CD4-positive, alpha-beta T cell (primary cell): Measurements from ENCODE around the gene FRMPD1. TPM values are rescaled to one million over a fixed set of nuclear protein-coding genes. Genes with fewer than 3 reads are reported as not detected.

ENCODE experiments used
- ATAC-seq: fragments of 200-7000 bp; cut with Tn5 transposase; one replicate; pipeline ENCODE4 v1.10.0; 2022; ENCODE audit warnings: mild to moderate bottlenecking; ENCODE audit not compliant: poor library complexity
- CTCF ChIA-PET: fragments of 350-600 bp; sonication (Branson Sonifier 250); formaldehyde crosslinking; loops from one replicate; lab custom pipeline; 2021; ENCODE audit warnings: antibody characterized with exemption, inconsistent platforms; lab: Charles Lee
- POLR2A ChIA-PET: fragments of 350-600 bp; sonication (Branson Sonifier 250); formaldehyde crosslinking; loops from one replicate; lab custom pipeline; 2021; ENCODE audit warnings: antibody characterized with exemption, inconsistent platforms; lab: Charles Lee
- DNase-seq, 14 experiments: peaks; one replicate each; pipeline ENCODE4 v3.0.0-alpha.2; 2013 to 2020; ENCODE audit warnings: mixed read lengths in 2 of 14
- H3K27ac ChIP-seq, 2 donors: one replicate each; pipeline versions ENCODE4 v1.5.1 to v1.7.0; 2013; ENCODE audit warnings: low read length in 2 of 2, low read depth in 1 of 2, mild to moderate bottlenecking in 1 of 2
- H3K27me3 ChIP-seq, 2 experiments: 1 replicate in 1 of 2; 2 replicates in 1 of 2; pipeline versions ENCODE4 v1.6.1 to v1.7.0; 2013; ENCODE audit warnings: low read length in 2 of 2, control low read depth in 1 of 2, mild to moderate bottlenecking in 1 of 2, moderate library complexity in 1 of 2; ENCODE audit not compliant: insufficient read depth in 2 of 2, control insufficient read depth in 1 of 2
- H3K36me3 ChIP-seq: one replicate; pipeline ENCODE4 v1.6.1; 2013; ENCODE audit warnings: low read length, control low read depth; ENCODE audit not compliant: insufficient read depth
- H3K4me1 ChIP-seq: one replicate; pipeline ENCODE4 v1.6.1; 2013; ENCODE audit warnings: low read length, control low read depth; ENCODE audit not compliant: insufficient read depth
- H3K4me3 ChIP-seq: one replicate; pipeline ENCODE4 v1.5.1; 2013; ENCODE audit warnings: mild to moderate bottlenecking, low read length, moderate library complexity
- H3K9me3 ChIP-seq, 2 experiments: 1 replicate in 1 of 2; 2 replicates in 1 of 2; pipeline versions ENCODE4 v1.6.1 to v1.7.0; 2013; ENCODE audit warnings: low read length in 2 of 2, mild to moderate bottlenecking in 2 of 2, control low read depth in 1 of 2, moderate library complexity in 1 of 2; ENCODE audit not compliant: control insufficient read depth in 1 of 2, insufficient read depth in 1 of 2
- H3K27ac Mint-ChIP-seq: one replicate; pipeline ENCODE4 v1.8.0; 2020; ENCODE audit warnings: mixed read lengths
- H3K27me3 Mint-ChIP-seq: one replicate; pipeline ENCODE4 v1.8.0; 2021; ENCODE audit warnings: mixed read lengths
- H3K36me3 Mint-ChIP-seq: one replicate; pipeline ENCODE4 v1.8.0; 2021; ENCODE audit warnings: low read depth, mixed read lengths
- H3K4me1 Mint-ChIP-seq: one replicate; pipeline ENCODE4 v1.8.0; 2021; ENCODE audit warnings: low read depth, mixed read lengths
- H3K4me3 Mint-ChIP-seq: one replicate; pipeline ENCODE4 v1.8.0; 2020; ENCODE audit warnings: mild to moderate bottlenecking, mixed read lengths
- H3K9me3 Mint-ChIP-seq: one replicate; pipeline ENCODE4 v1.8.0; 2020; ENCODE audit warnings: mixed read lengths
- intact Hi-C, 2 experiments: fragments of 100-400 bp; cut with DNase I in 1 of 2; cut with micrococcal nuclease in 1 of 2; formaldehyde crosslinking; loops; one replicate each; pipeline versions ENCODE4 v1.15.1 to v1.9.0; 2023 to 2025; cut with DNase I, micrococcal nuclease
- total RNA-seq, 174 experiments: library from RNA in 2 of 174; stranded (reverse) in 2 of 174; gene quantifications; one replicate each; pipeline ENCODE4 v1.2.3 and lab custom pipeline; 2021 to 2026
- TF ChIP-seq, protein P1 (sequence below): fragments of 200-600 bp; IDR thresholded peaks from one replicate; pipeline ENCODE4 v1.8.0; 2022; ENCODE audit warnings: antibody characterized with exemption, mild to moderate bottlenecking

Gene FRMPD1
- total RNA-seq, 2 experiments from 2014 or later = not detected

DNA sequence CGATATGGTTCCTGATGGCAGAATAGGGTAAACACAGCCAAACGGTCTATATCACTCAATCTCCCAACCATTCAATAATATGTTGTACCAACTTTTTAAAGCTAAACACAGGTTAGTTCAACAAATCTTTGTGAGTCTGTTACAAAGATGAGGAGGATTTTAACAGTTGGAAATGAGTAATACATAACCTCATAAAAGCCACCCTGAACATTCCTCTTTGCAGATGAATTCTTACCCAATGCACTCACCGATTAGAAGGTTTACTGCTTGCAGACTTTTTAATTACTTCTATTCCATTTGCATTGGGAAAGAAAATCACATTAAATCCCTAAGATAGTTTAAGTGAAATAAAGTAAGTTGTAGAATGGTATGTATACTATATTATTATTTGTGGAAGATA, 79.5 kb downstream of the FRMPD1 start:
- Histone ChIP-seq H3K27ac (no peak overlapping the region), H3K4me3 (no peak overlapping the region), H3K36me3 (no peaks in the 10 kb centered on the region), H3K27me3 (peaks cover 2 to 3% of the 10 kb centered on the region in 2 experiments), H3K4me1 (no peaks in the 10 kb centered on the region), H3K9me3 (no peaks in the 10 kb centered on the region)
- intact Hi-C loops = no loop called here
- DNase-seq (no peak), ATAC-seq (no peak)
- ChIA-PET POLR2A (no interaction called here), CTCF (no interaction called here)
- Mint-ChIP-seq H3K9me3 (no peaks in the 10 kb centered on the region), H3K36me3 (no peaks in the 10 kb centered on the region), H3K4me3 (no peak overlapping the region), H3K27me3 (peaks cover 18% of the 10 kb centered on the region), H3K4me1 (no peaks in the 10 kb centered on the region), H3K27ac (no peak overlapping the region)
- TF ChIP-seq, protein P1, sequence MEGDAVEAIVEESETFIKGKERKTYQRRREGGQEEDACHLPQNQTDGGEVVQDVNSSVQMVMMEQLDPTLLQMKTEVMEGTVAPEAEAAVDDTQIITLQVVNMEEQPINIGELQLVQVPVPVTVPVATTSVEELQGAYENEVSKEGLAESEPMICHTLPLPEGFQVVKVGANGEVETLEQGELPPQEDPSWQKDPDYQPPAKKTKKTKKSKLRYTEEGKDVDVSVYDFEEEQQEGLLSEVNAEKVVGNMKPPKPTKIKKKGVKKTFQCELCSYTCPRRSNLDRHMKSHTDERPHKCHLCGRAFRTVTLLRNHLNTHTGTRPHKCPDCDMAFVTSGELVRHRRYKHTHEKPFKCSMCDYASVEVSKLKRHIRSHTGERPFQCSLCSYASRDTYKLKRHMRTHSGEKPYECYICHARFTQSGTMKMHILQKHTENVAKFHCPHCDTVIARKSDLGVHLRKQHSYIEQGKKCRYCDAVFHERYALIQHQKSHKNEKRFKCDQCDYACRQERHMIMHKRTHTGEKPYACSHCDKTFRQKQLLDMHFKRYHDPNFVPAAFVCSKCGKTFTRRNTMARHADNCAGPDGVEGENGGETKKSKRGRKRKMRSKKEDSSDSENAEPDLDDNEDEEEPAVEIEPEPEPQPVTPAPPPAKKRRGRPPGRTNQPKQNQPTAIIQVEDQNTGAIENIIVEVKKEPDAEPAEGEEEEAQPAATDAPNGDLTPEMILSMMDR = no peak

DNA sequence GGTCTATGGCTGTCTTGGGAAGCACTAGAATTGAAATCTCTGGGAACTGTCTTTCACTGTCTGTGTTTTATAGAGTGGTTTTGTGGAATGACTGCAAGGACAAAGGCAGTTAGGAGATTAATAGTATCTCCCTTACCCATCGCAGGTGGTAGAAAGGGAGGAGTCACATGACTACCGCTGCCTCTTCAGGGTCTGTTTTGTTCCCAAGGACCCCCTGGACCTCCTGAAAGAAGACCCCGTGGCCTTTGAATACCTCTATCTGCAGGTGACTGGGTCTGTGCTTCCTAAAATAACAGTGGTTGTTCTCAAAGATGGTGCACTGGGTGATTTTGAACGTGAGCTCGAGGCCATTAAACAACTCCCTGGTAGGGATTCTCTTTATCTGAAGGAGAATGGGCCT, 80.1 kb downstream of the FRMPD1 start:
- ATAC-seq (no peak), DNase-seq (no peak)
- no peaks in the 10 kb centered on the region for H3K36me3 Mint-ChIP-seq
- Histone ChIP-seq H3K4me1 (no peaks in the 10 kb centered on the region), H3K27ac (no peak overlapping the region), H3K27me3 (peaks cover 2 to 3% of the 10 kb centered on the region in 2 experiments), H3K36me3 (no peaks in the 10 kb centered on the region), H3K9me3 (no peaks in the 10 kb centered on the region), H3K4me3 (no peak overlapping the region)
- H3K9me3 Mint-ChIP-seq = no peaks in the 10 kb centered on the region
- H3K4me1 Mint-ChIP-seq = no peaks in the 10 kb centered on the region
- no peak overlapping the region for H3K4me3 Mint-ChIP-seq
- intact Hi-C loops = no loop called here
- ChIA-PET CTCF (no interaction called here), POLR2A (no interaction called here)
- H3K27ac Mint-ChIP-seq = no peak overlapping the region
- TF ChIP-seq, protein P1 = no peak
- peaks cover 18% of the 10 kb centered on the region for H3K27me3 Mint-ChIP-seq

- Mint-ChIP-seq H3K27me3 (peaks cover 12% of the 10 kb centered on the region), H3K4me3 (no peak overlapping the region), H3K4me1 (no peaks in the 10 kb centered on the region), H3K36me3 (no peaks in the 10 kb centered on the region), H3K27ac (no peak overlapping the region), H3K9me3 (no peaks in the 10 kb centered on the region)
- H3K9me3 ChIP-seq = no peaks in the 10 kb centered on the region
- intact Hi-C loops = no loop called here
- H3K4me3 ChIP-seq = no peak overlapping the region
- no peaks in the 10 kb centered on the region for H3K36me3 ChIP-seq
- no peaks in the 10 kb centered on the region for H3K4me1 ChIP-seq
- DNase-seq (no peak), ATAC-seq (no peak)
- no peak overlapping the region for H3K27ac ChIP-seq
- ChIA-PET CTCF (no interaction called here), POLR2A (no interaction called here)
- TF ChIP-seq, protein P1 = no peak
- peaks cover 1 to 2% of the 10 kb centered on the region in 2 experiments for H3K27me3 ChIP-seq
Observed at GRCh38 chr9:37732086-37732741, 81.5 kb downstream of the FRMPD1 start.
